Liver (tissue), 9 donors: ENCODE data around the gene SCGN. TPM values are rescaled to one million over a fixed set of nuclear protein-coding genes. Genes with fewer than 3 reads are reported as not detected.

Experiments
- DNase-seq: peaks from one replicate; pipeline ENCODE4 v3.0.0-alpha.2; 2017; ENCODE audit warnings: low spot score
- H3K27ac ChIP-seq, 2 donors: one replicate each; pipeline ENCODE4 v1.7.0; 2013; ENCODE audit warnings: inconsistent platforms in 2 of 2, low read length in 2 of 2, control low read depth in 1 of 2, low read depth in 1 of 2, mild to moderate bottlenecking in 1 of 2
- H3K27me3 ChIP-seq, 4 donors: one replicate each; pipeline versions ENCODE4 v1.6.1 to v1.7.0; 2013; ENCODE audit warnings: low read length in 3 of 4, inconsistent platforms in 1 of 4, mild to moderate bottlenecking in 1 of 4, moderate library complexity in 1 of 4; ENCODE audit not compliant: control insufficient read depth in 4 of 4, insufficient read depth in 4 of 4
- H3K36me3 ChIP-seq, 4 donors: one replicate each; pipeline versions ENCODE4 v1.6.1 to v1.7.0; 2013; ENCODE audit warnings: low read length in 3 of 4, mild to moderate bottlenecking in 3 of 4, low read depth in 1 of 4, moderate library complexity in 1 of 4; ENCODE audit not compliant: control insufficient read depth in 4 of 4, insufficient read depth in 3 of 4
- H3K4me1 ChIP-seq, 4 donors: one replicate each; pipeline versions ENCODE4 v1.6.1 to v1.7.0; 2013; ENCODE audit warnings: low read length in 3 of 4, mild to moderate bottlenecking in 3 of 4, moderate library complexity in 1 of 4; ENCODE audit not compliant: control insufficient read depth in 4 of 4, insufficient read depth in 4 of 4
- H3K4me3 ChIP-seq, 3 donors: one replicate each; pipeline versions ENCODE4 v1.6.1 to v1.7.0; 2013; ENCODE audit warnings: low read length in 3 of 3, control low read depth in 1 of 3, low read depth in 1 of 3, mild to moderate bottlenecking in 1 of 3
- H3K9ac ChIP-seq, 2 donors: one replicate each; pipeline ENCODE4 v1.7.0; 2013; ENCODE audit warnings: low read length in 2 of 2, mild to moderate bottlenecking in 2 of 2, moderate library complexity in 2 of 2, control low read depth in 1 of 2, low read depth in 1 of 2
- H3K9me3 ChIP-seq, 4 donors: one replicate each; pipeline versions ENCODE4 v1.6.1 to v1.7.0; 2013; ENCODE audit warnings: low read length in 3 of 4; ENCODE audit not compliant: control insufficient read depth in 4 of 4
- ATF3 ChIP-seq: IDR thresholded peaks from 2 replicates; pipeline ENCODE4 v1.6.1; 2016; ENCODE audit warnings: antibody characterized with exemption
- CTCF ChIP-seq: fragments of 150-350 bp; IDR thresholded peaks from 2 replicates; pipeline ENCODE4 v1.5.1; 2017; ENCODE audit warnings: improper control_type of control experiment, low read depth, low read length; ENCODE audit not compliant: missing input control
- EGR1 ChIP-seq, 2 donors: IDR thresholded peaks; 2 replicates each; pipeline ENCODE4 v1.6.1; 2016 to 2018; ENCODE audit warnings: antibody characterized with exemption in 2 of 2, low read depth in 2 of 2
- FOXA1 ChIP-seq: IDR thresholded peaks from 2 replicates; pipeline ENCODE4 v1.6.1; 2016; ENCODE audit warnings: antibody characterized with exemption
- GABPA ChIP-seq, 2 donors: IDR thresholded peaks in 1 of 2; conservative IDR thresholded peaks in 1 of 2; 2 replicates each; pipeline ENCODE4 v1.6.1; 2016; ENCODE audit warnings: antibody characterized with exemption in 2 of 2, mild to moderate bottlenecking in 1 of 2, moderate library complexity in 1 of 2
- HNF4A ChIP-seq, 2 donors: conservative IDR thresholded peaks; 2 replicates each; pipeline ENCODE4 v1.6.1; 2016; ENCODE audit warnings: antibody characterized with exemption in 2 of 2, mild to moderate bottlenecking in 2 of 2
- HNF4G ChIP-seq: IDR thresholded peaks from 2 replicates; pipeline ENCODE4 v1.6.1; 2016; ENCODE audit warnings: antibody characterized with exemption
- JUND ChIP-seq, 2 donors: IDR thresholded peaks; 2 replicates each; pipeline ENCODE4 v1.6.1; 2016; ENCODE audit warnings: antibody characterized with exemption in 2 of 2
- MAX ChIP-seq: IDR thresholded peaks from 2 replicates; pipeline ENCODE4 v1.6.1; 2016; ENCODE audit warnings: antibody characterized with exemption
- NR2F2 ChIP-seq: IDR thresholded peaks from 2 replicates; pipeline ENCODE4 v1.6.1; 2016; ENCODE audit warnings: antibody characterized with exemption
- RAD21 ChIP-seq, 2 donors: IDR thresholded peaks; 2 replicates each; pipeline ENCODE4 v1.6.1; 2016; ENCODE audit warnings: antibody characterized with exemption in 2 of 2, mild to moderate bottlenecking in 2 of 2
- REST ChIP-seq: IDR thresholded peaks from 2 replicates; pipeline ENCODE4 v1.6.1; 2016; ENCODE audit warnings: antibody characterized with exemption, mild to moderate bottlenecking
- RXRA ChIP-seq, 2 donors: IDR thresholded peaks; 2 replicates each; pipeline ENCODE4 v1.6.1; 2017 to 2018; ENCODE audit warnings: antibody characterized with exemption in 2 of 2, mild to moderate bottlenecking in 1 of 2
- SP1 ChIP-seq: IDR thresholded peaks from 2 replicates; pipeline ENCODE4 v1.6.1; 2018; ENCODE audit warnings: antibody characterized with exemption, mild to moderate bottlenecking
- TAF1 ChIP-seq: conservative IDR thresholded peaks from 2 replicates; pipeline ENCODE4 v1.6.1; 2016; ENCODE audit warnings: antibody characterized with exemption, mild to moderate bottlenecking
- YY1 ChIP-seq: IDR thresholded peaks from 2 replicates; pipeline ENCODE4 v1.6.1; 2016; ENCODE audit warnings: antibody characterized with exemption, mild to moderate bottlenecking
- ZBTB33 ChIP-seq: IDR thresholded peaks from 2 replicates; pipeline ENCODE4 v1.6.1; 2016; ENCODE audit warnings: antibody characterized with exemption
- WGBS: extraction: QIAGEN DNeasy Blood & Tissue Kit; methylation state at CpG from one replicate; pipeline ENCODE4 v1.1.7; 2013; 5-methylcytosine and 5-hydroxymethylcytosine counted together
- polyA plus RNA-seq, 2 donors: library from polyadenylated mRNA; stranded (reverse) in 1 of 2; unstranded in 1 of 2; fragments of 200-250 nt in 1 of 2; fragments of >200 nt in 1 of 2; fragmentation: Nextera tagmentation in 1 of 2; extraction: Ambion mirVana in 1 of 2; gene quantifications; one replicate each; pipeline versions ENCODE4 v1.2.1 to v1.2.3, GENCODE V29; 2013 to 2015
- total RNA-seq, 2 donors: library from RNA; depleted of rRNA; stranded (reverse); fragments of >200 nt; gene quantifications; one replicate each; pipeline ENCODE4 v1.2.3, GENCODE V29; 2014
- donor health status: healthy.
- donor health status: healthy.
- donor health status: healthy.
- donor health status: healthy.
- donor health status: healthy.

Gene SCGN
- total and polyA plus RNA-seq, 4 donors: 0.28 to 8.1 (median 2.8) TPM

- no peak overlapping the region for H3K27ac ChIP-seq
- H3K9me3 ChIP-seq: no peaks in the 10 kb centered on the region
- DNase-seq: no peak
- H3K36me3 ChIP-seq: no peaks in the 10 kb centered on the region
- H3K9ac ChIP-seq: no peak overlapping the region
- H3K27me3 ChIP-seq: no peaks in the 10 kb centered on the region
- H3K4me1 ChIP-seq: no peaks in the 10 kb centered on the region
- TF ChIP-seq RXRA (IDR thresholded peaks at IDR 0.05) (no peak), NR2F2 (no peak), RAD21 (IDR thresholded peaks at IDR 0.05) (no peak), EGR1 (IDR thresholded peaks at IDR 0.05; ENCODE audit: low read depth in 2 of 2) (no peak), HNF4G (no peak), REST (no peak), TAF1 (no peak), GABPA (IDR thresholded peaks at IDR 0.05 in 1 of 2, conservative IDR thresholded peaks at IDR 0.05 in 1 of 2) (no peak), ZBTB33 (no peak), HNF4A (conservative IDR thresholded peaks at IDR 0.05) (no peak), CTCF (no peak), FOXA1 (no peak), MAX (no peak), ATF3 (no peak), SP1 (no peak), YY1 (no peak), JUND (IDR thresholded peaks at IDR 0.05) (no peak)
- no peak overlapping the region for H3K4me3 ChIP-seq
- WGBS: 94% methylated on average over 4 of the region's 4 CpGs
Measured at GRCh38 chr6:25699649-25700048, 47.6 kb downstream of the SCGN start.

GRCh38 chr6:25700761-25701160 is 48.7 kb downstream of the SCGN start:
- H3K27me3 ChIP-seq: no peaks in the 10 kb centered on the region
- no peak overlapping the region for H3K27ac ChIP-seq
- no peak overlapping the region for H3K4me3 ChIP-seq
- TF ChIP-seq YY1 (no peak), ATF3 (no peak), REST (no peak), SP1 (no peak), RXRA (IDR thresholded peaks at IDR 0.05) (no peak), CTCF (no peak)
- DNase-seq: no peak
- H3K9me3 ChIP-seq: no peaks in the 10 kb centered on the region
- no peaks in the 10 kb centered on the region for H3K4me1 ChIP-seq
- H3K9ac ChIP-seq: no peak overlapping the region
- H3K36me3 ChIP-seq: no peaks in the 10 kb centered on the region
- WGBS: 93% methylated on average over 2 of the region's 2 CpGs
